HEK293T (cell line): Measurements from ENCODE around the gene EWSR1.

Source experiments
- CTCF ChIA-PET: fragments of 350-600 bp; formaldehyde crosslinking; extraction: SDS; loops from one replicate; lab custom pipeline; 2021; ENCODE audit warnings: antibody characterized with exemption, inconsistent platforms; lab: Yijun Ruan, JAX
- POLR2A ChIA-PET: fragments of 350-600 bp; formaldehyde crosslinking; extraction: SDS; loops from one replicate; lab custom pipeline; 2020; ENCODE audit warnings: antibody characterized with exemption, inconsistent platforms; lab: Yijun Ruan, JAX
- DNase-seq: peaks from one replicate; pipeline ENCODE4 v3.0.0; 2012; ENCODE audit warnings: mixed read lengths; ENCODE audit errors: extremely low spot score
- ARNT ChIP-seq: fragments of 450-650 bp; IDR thresholded peaks from 2 replicates; pipeline ENCODE4 v1.6.1; 2017; ENCODE audit warnings: mild to moderate bottlenecking
- BHLHE40 ChIP-seq: fragments of 450-650 bp; IDR thresholded peaks from 2 replicates; pipeline ENCODE4 v1.6.1; 2016; ENCODE audit warnings: mild to moderate bottlenecking, moderate library complexity, borderline replicate concordance
- CTBP1 ChIP-seq: fragments of 450-650 bp; IDR thresholded peaks from 2 replicates; pipeline ENCODE4 v1.6.1; 2016; ENCODE audit warnings: borderline replicate concordance
- ELF4 ChIP-seq: fragments of 450-650 bp; IDR thresholded peaks from 2 replicates; pipeline ENCODE4 v1.6.1; 2017; ENCODE audit warnings: antibody characterized with exemption
- FOXA1 ChIP-seq: fragments of 450-650 bp; IDR thresholded peaks from 2 replicates; pipeline ENCODE4 v1.6.1; 2016; ENCODE audit warnings: mild to moderate bottlenecking
- FOXK2 ChIP-seq: fragments of 450-650 bp; IDR thresholded peaks from 2 replicates; pipeline ENCODE4 v1.6.1; 2016; ENCODE audit warnings: mild to moderate bottlenecking
- FOXM1 ChIP-seq: fragments of 450-650 bp; IDR thresholded peaks from 2 replicates; pipeline ENCODE4 v1.6.1; 2017; ENCODE audit warnings: mild to moderate bottlenecking, borderline replicate concordance
- HDGF ChIP-seq: fragments of 450-650 bp; IDR thresholded peaks from 2 replicates; pipeline ENCODE4 v1.6.1; 2017; ENCODE audit warnings: antibody characterized with exemption, borderline replicate concordance
- L3MBTL2 ChIP-seq: fragments of 450-650 bp; conservative IDR thresholded peaks from 2 replicates; pipeline ENCODE4 v1.6.1; 2016; ENCODE audit warnings: mild to moderate bottlenecking
- LEF1 ChIP-seq: fragments of 450-650 bp; IDR thresholded peaks from 2 replicates; pipeline ENCODE4 v1.6.1; 2017; ENCODE audit warnings: mild to moderate bottlenecking, borderline replicate concordance
- NFRKB ChIP-seq: fragments of 450-650 bp; IDR thresholded peaks from 2 replicates; pipeline ENCODE4 v1.6.1; 2016; ENCODE audit warnings: mild to moderate bottlenecking, moderate library complexity
- PKNOX1 ChIP-seq: fragments of 450-650 bp; IDR thresholded peaks from 2 replicates; pipeline ENCODE4 v1.6.1; 2016
- SP1 ChIP-seq: fragments of 450-650 bp; IDR thresholded peaks from 2 replicates; pipeline ENCODE4 v1.6.1; 2017
- SUZ12 ChIP-seq: fragments of 450-650 bp; IDR thresholded peaks from 2 replicates; pipeline ENCODE4 v1.6.1; 2016; ENCODE audit warnings: mild to moderate bottlenecking
- TARDBP ChIP-seq: fragments of 450-650 bp; IDR thresholded peaks from 2 replicates; pipeline ENCODE4 v1.6.1; 2016
- ZNF384 ChIP-seq: fragments of 450-650 bp; IDR thresholded peaks from 2 replicates; pipeline ENCODE4 v1.6.1; 2016

Gene EWSR1

DNA sequence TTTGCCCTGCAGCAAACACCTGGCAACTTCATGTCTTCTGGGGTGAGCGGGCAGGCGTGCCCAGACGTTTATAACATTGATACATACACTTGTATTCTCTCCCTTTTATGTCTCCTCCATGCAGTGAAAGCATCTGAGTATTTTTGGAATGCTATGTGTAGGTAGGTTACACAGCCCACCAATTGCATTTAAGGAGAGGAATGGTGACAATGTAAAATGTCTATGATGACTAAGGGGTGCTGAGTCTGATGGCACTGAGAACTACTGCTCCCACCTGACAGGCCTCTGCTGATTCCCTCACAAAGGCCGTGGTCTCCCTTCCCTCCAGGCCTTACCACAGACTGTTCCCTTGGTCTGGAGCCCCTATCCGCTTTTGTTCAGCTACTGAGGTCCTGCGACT lies 70.3 kb downstream of the EWSR1 start:
- DNase-seq: no peak
- TF ChIP-seq FOXK2 (no peak), SUZ12 (no peak), NFRKB (no peak), ELF4 (no peak), ZNF384 (no peak), ARNT (no peak), SP1 (no peak), FOXM1 (no peak)
- CTCF ChIA-PET: no interaction called here
- POLR2A ChIA-PET: no interaction called here

GRCh38 chr22:29339381-29340235 lies 71.5 kb downstream of the EWSR1 start:
- no peak for TF ChIP-seq FOXK2
- TF ChIP-seq TARDBP: no peak
- no peak for TF ChIP-seq NFRKB
- no peak for TF ChIP-seq SUZ12
- TF ChIP-seq LEF1: no peak
- TF ChIP-seq PKNOX1: no peak
- no peak for TF ChIP-seq CTBP1
- no peak for TF ChIP-seq HDGF
- no peak for TF ChIP-seq ZNF384
- no peak for TF ChIP-seq FOXM1
- TF ChIP-seq ELF4: no peak
- TF ChIP-seq BHLHE40: no peak
- no peak for DNase-seq
- POLR2A ChIA-PET: no interaction called here
- CTCF ChIA-PET: no interaction called here

DNA sequence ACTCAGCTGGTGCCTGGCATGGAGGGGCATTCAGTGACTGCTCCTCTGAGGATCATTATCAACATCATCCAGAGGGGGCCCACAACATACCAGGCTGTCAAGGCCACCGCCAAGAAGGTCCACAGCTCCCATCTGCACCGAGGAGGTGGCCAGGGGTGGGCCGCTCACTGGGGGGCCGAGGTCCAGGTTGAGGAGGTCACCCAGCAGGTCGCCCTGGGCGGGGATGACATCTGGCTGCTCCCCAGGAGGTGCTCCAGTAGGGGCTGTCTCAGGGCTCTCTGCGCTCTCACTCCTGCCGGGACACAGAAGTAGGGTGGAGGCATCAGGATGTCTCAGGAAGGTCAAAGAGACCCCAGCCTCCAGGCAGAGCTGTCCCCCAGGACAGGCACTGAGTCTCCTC lies 72.5 kb downstream of the EWSR1 start:
- no peak for DNase-seq
- CTCF ChIA-PET: no interaction called here
- TF ChIP-seq L3MBTL2 (no peak), FOXK2 (no peak), CTBP1 (no peak), NFRKB (no peak), FOXA1 (no peak), LEF1 (no peak), FOXM1 (no peak), TARDBP (no peak), PKNOX1 (no peak), SUZ12 (no peak)
- POLR2A ChIA-PET: no interaction called here

DNA sequence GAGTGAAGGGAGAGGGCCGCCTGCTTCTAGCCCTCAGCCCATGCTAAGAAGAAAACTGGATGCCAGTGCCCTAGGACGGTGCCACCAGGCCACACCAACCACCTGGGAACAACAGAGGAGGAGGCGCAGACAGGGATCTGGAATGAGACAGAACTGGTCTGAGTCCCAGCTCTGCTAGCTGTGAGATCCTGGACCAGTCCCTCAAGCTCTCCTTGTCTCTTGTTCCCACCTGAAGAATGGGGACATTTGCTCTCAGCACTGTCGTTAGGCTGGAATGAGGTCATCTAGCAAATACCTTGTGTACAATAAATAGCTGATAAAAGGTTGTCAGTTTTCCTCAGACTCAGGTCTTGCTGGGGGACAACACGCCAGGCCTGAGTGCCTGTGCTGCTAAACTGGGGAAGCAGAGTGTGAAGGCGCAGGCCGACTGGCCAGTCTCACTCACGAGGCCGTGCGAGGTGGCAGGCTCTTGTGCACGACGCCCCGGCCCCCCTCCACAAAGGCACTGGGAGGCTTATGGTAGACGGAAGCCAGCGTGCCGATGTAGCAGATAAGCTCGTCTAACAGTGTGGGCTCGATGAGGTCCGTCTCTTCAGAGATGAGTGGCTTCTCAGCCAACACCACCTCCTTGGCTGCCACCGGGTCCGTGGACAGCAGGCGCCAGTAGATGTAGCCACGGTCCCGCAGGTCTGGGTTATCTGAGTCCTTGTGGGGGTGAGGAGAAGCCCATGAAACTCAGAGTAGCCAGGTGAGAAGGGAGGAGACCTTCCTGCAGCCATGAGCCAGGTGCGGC lies 73.2 kb downstream of the EWSR1 start:
- TF ChIP-seq ARNT (no peak), TARDBP (no peak), FOXM1 (no peak), ELF4 (no peak), BHLHE40 (no peak), LEF1 (no peak), CTBP1 (no peak), SUZ12 (no peak), PKNOX1 (no peak), HDGF (no peak), NFRKB (no peak), ZNF384 (no peak), FOXK2 (no peak), SP1 (no peak), L3MBTL2 (no peak), FOXA1 (no peak)
- DNase-seq: no peak
- ChIA-PET POLR2A (no interaction called here), CTCF (no interaction called here)

DNA sequence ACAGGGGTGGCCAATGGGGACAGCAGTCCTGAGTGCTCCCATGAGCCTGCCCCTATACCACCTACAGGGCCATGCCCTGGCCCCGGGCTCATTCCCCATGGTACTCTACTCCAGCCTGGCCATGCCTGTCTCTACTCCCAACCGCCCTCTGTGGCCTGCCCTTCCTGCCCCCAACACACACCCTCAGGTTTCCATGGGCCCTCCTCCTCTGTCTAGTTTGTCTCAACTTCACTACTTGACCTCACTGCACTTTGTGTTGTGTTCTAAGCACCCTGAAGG lies 73.7 kb downstream of the EWSR1 start:
- ChIA-PET CTCF (no interaction called here), POLR2A (no interaction called here)
- TF ChIP-seq CTBP1 (no peak), ARNT (no peak), HDGF (no peak), FOXM1 (no peak), L3MBTL2 (no peak), ELF4 (no peak), LEF1 (no peak), BHLHE40 (no peak), TARDBP (no peak), NFRKB (no peak), ZNF384 (no peak), PKNOX1 (no peak), FOXA1 (no peak), FOXK2 (no peak), SUZ12 (no peak), SP1 (no peak)
- no peak for DNase-seq
